HG02610 (cell line): Measurements from ENCODE around the gene KLF16.

Experiments used
- ATAC-seq: cut with Tn5 transposase; IDR thresholded peaks from one replicate; pipeline ENCODE4 v1.9.1; 2021; ENCODE audit warnings: mild to moderate bottlenecking, moderate library complexity; ENCODE audit not compliant: unreplicated experiment

KLF16 gene

GRCh38 chr19:1871140-1871597 is 7.8 kb upstream of the KLF16 start:
- ATAC-seq, result no peak

- ATAC-seq, result no peak
Measured at GRCh38 chr19:1868971-1869370, 5.6 kb upstream of the KLF16 start.

GRCh38 chr19:1867349-1867724 is 4.0 kb upstream of the KLF16 start:
- no peak for ATAC-seq

DNA sequence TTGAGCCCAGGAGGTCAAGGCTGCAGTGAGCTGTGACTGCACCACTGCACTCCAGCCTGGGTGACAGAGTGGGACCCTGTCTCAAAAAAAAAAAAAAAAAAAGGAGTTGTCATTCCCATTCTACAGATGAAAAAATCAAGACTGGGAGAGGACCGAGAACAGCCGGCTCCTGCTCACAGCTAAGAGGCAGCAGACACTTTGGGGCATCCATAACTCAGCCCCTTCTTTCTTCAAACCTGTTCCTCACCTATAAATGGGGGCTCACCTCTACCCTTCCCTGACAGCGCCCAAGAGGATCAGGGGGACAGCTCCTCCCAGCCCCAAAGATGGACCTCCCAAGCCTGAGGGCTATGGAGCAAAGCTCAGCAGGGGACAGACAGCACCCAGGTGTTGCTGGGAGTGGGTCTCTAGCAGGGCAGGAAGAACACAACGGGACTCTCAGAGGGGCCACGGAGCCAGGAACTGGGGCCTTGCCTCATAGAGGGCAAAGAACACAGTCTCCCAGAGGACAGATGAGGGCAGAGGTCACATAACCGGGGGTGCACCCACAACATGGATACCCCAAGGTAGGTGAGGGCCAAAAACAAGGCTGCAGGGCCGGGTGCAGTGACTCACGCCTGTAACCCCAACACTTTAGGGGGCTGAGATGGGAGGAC is 3.4 kb upstream of the KLF16 start:
- no peak for ATAC-seq

DNA sequence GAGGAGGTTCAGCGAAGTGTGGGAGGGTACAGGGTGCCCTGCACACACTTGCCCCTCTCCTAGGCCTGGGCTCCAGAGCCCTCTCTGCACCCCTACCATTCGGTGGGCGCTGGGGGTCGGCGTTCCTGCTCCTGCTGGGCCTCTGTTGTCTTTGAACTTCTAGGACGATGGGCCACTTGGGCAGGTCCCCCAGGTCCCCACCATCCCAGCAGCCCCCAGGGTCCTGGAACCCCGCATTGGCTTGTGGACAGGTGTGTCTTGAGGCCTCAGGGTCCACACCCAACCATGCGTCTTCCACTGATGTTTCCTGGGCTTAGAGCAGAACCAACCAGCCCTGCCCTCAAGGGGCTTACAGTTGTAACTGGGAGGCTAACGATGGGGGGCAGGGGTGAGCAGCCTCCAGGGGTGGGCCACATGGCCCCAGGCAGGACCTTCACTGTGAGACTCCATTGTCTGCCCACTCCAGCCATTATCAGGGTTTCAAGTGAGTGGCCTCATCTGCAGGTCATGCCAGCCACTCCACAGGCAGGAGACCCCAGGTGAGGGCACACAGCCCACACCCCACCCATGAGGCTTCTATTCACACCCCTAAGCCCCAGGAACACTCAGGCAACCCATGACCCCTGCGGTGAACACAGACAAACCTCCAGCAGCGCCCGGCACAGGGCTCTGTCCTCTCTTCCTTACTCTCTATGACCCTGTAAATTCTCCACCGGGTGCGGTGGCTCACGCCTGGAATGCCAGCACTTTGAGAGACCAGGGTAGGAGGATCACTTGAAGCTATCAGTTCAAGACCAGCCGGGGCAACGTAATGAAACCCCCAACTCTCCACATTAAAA is 2.0 kb upstream of the KLF16 start:
- no peak for ATAC-seq

DNA sequence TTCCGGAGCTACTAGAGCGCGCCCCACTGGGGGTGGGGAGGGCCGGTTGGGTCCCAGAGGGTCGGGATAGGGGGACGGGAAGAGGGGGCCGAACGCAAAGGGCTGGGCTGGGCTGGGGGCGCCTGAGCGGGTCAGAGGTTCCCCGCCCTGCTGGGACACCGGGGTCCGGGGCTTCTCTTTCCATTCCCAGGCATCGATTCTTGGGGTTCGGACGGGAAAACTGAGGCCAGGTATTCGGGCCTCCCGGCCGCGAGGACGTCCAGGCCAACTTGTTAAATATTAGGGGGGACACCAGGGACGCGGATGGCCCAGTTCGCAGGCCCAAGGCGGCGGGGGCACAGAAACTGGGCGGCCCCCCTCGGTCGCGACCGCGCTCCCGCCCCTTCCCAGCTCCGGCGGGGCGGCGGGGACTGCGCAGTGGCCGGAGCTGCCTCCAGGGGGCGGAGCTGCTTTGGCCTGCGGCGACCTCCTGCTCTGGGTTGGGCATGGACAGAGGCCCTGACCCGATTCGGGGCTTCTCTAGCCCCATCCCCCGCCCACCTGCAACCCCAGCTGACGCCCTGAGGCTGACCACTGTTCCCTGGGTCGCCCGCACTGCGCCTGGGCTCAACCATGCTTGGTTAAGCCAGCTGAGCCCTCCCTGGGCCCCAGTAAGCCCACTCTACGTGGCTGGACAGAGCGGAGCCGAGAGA is 1.2 kb upstream of the KLF16 start:
- no peak for ATAC-seq

DNA sequence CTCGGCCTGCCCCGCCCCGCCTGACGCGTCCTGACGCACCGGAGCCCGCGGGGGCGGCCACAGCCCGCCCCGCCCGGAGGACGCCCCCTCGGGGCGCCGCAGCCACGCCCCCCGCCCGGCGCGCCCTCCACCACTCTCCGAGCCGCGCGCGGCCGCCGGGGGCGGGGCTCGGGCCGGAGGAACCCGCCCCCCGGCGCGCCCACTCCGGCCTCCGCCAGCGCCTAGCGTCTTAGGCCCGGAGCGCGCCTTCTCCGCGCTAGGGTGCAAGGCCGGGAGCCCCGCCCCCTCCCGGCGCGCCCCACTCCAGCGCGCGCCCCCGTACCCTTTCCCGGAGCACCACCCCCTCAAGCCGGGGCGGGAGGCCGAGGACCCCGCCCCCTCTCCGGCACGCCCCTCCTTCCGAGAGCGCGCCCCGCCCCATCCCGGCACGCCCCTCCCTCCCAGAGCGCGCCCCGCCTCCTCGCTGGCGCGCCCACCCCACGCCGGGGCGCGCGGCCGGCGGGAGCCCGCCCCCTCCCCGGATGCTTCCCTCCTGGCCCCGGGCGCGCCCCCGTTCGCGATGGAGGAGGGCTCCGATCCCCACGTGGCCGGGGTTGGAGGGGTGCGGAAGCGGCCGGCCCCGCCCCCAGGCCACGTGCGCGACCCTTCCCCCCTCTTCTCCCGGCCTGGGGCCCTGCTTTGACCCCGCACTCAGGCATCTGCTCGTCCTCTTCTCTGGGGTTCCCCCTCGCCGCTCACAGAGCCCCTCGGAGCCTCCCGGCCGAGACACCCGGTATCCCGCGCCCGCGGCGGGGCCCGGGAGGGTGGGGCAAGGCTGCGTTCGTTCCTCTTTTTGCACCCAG is 480 bp upstream of the KLF16 start:
- ATAC-seq, result peak; percentile 53

DNA sequence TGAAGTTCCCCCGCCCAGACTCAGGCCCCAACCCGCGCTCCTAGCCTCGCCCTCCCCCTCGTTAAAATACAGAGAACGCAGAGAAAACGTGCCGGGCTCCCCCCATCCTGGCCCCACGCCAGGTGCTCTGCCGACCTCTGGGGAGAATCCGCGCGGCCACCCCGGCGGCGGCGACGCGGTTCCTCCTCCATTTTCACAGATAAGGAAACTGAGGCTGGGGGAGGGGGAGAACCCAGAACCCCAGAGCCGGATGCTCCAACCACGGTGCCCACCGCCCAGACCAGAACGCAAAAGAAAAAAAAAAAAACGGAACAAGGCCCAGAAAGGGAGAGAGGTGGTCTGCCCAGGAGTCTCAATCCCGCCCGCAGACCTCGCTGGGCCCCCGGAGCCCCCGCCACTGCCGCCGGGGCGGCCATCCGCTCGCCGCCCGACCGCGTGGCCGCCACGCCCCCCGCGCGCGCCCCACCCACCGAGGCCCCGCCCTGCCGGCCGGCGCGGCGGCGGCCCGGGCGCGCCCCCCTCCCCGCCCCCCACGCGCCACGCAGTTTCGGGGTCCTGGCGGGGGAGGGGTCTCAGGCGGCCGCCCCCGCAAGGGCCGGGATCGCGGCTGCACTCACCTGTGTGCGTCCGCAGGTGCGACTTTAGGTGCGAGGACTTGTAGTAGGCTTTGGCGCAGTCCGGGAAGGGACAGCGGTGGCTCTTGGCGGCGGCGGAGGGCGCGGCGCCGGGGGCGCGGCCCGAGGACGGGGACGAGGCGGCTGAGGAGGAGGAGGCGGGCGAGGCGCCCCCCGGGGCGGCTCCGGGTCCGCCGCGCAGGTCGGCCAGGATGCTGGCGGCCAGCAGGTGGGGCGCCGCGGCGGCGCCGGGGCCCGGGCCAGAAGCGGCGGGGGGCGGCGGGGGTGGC is 703 bp downstream of the KLF16 start:
- ATAC-seq, result peak; percentile 10

GRCh38 chr19:1862068-1862423 is 1.3 kb downstream of the KLF16 start:
- ATAC-seq, result no peak

GRCh38 chr19:1861599-1862031 is 1.8 kb downstream of the KLF16 start:
- no peak for ATAC-seq

GRCh38 chr19:1860821-1861598 is 2.4 kb downstream of the KLF16 start:
- no peak for ATAC-seq

- no peak for ATAC-seq
Measured at GRCh38 chr19:1860042-1860775, 3.2 kb downstream of the KLF16 start.

DNA sequence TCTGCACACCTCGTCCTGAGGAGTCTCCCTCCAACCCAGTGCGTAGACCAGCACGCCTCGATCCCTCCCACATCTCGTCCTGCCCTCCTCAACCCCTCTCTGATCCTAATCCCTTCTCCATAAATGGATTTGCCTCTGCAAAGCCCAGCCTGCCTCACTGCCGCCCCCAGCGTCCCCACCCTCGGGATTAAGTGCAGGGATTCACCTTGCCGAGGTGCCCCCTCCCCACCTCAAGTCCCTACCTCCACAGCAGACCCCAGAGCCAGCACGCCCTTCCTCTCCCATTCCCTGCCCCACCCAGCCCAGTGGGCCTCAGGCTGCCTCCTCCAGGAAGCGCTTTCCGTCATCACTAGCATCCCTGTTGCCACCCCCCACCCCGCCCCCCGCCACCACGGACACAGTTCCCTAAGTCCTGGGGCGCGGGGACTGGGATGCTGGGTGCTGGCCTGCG is 4.0 kb downstream of the KLF16 start:
- no peak for ATAC-seq

DNA sequence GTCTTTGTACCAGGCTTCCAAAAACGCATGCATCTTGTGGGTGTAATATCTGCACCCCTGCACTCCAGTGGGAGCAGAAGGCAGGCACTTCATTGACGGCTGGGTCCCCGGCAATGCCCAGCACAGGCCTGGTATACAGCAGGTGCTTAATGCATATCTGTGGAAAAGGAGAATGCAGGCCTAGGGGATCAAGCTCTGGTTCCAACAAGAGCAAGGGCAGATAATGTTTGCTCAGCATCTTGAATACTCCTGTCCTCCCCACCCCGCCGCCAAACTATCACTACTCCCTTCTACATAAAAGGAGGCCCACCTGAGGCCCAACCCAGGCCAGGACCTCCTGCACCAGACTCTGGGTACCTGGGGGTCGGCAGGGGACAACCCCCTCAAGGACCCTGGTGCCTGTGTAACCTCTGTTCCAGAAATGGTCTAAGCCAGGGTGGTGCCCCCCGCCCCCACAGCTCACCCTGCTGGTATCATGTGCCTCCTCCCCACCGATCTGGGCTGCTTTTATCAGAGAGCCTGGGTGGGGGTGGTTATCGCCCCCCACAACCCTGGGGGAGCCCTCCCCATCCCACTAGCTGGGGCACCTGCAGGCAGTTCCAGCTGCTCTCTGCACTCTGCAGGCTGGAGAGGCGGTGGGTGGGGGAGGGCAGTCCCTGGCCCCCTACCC is 4.8 kb downstream of the KLF16 start:
- no peak for ATAC-seq

GRCh38 chr19:1857648-1858326 is 5.6 kb downstream of the KLF16 start:
- ATAC-seq, result no peak

- no peak for ATAC-seq
Measured at GRCh38 chr19:1856698-1857603, 6.4 kb downstream of the KLF16 start.
